Daoy (cell line): ENCODE measurements around the gene RGS3. TPM values are rescaled to one million over a fixed set of nuclear protein-coding genes. Genes with fewer than 3 reads are reported as not detected.

Source experiments
- DNase-seq: peaks from one replicate; pipeline ENCODE4 v3.0.0-alpha.2; 2015; ENCODE audit warnings: low read depth
- total RNA-seq: library from RNA; depleted of rRNA; stranded (reverse); fragments of >200 nt; shearing (Covaris generic); gene quantifications from 2 replicates; pipeline ENCODE4 v1.2.3, GENCODE V29; 2014

Gene RGS3
- total RNA-seq, 1 experiment from 2014 or later, result 95.9 TPM

GRCh38 chr9:113618836-113619490, 155.4 kb downstream of the RGS3 start:
- DNase-seq, result no peak

GRCh38 chr9:113619491-113620376, 156.2 kb downstream of the RGS3 start:
- DNase-seq, result no peak

GRCh38 chr9:113620377-113621161, 157.0 kb downstream of the RGS3 start:
- DNase-seq, result peak; percentile 98

- peak; percentile 98 for DNase-seq
Observed at GRCh38 chr9:113621309-113621791, 157.8 kb downstream of the RGS3 start.

- DNase-seq, result no peak
Observed at GRCh38 chr9:113621980-113622379, 158.5 kb downstream of the RGS3 start.

- peak; percentile 99 for DNase-seq
Observed at GRCh38 chr9:113622600-113623400, 159.3 kb downstream of the RGS3 start.

GRCh38 chr9:113623851-113624485, 160.4 kb downstream of the RGS3 start:
- no peak for DNase-seq

- peak; percentile 95 for DNase-seq
Observed at GRCh38 chr9:113624721-113625120, 161.2 kb downstream of the RGS3 start.

GRCh38 chr9:113625486-113625885, 162.0 kb downstream of the RGS3 start:
- no peak for DNase-seq

GRCh38 chr9:113626735-113627495, 163.4 kb downstream of the RGS3 start:
- no peak for DNase-seq

GRCh38 chr9:113628621-113629020, 165.1 kb downstream of the RGS3 start:
- DNase-seq, result no peak

- no peak for DNase-seq
Observed at GRCh38 chr9:113630386-113631136, 167.0 kb downstream of the RGS3 start.

- no peak for DNase-seq
Observed at GRCh38 chr9:113631137-113631765, 167.7 kb downstream of the RGS3 start.

GRCh38 chr9:113631871-113632665, 168.5 kb downstream of the RGS3 start:
- no peak for DNase-seq

- DNase-seq, result peak; percentile 82
Observed at GRCh38 chr9:113632776-113633590, 169.5 kb downstream of the RGS3 start.

- no peak for DNase-seq
Observed at GRCh38 chr9:113633782-113634595, 170.5 kb downstream of the RGS3 start.
